GM12872 (cell line): ENCODE measurements around the gene CNPY1.

Experiments used
- TF ChIP-seq, protein P1 (sequence below): IDR thresholded peaks from 3 replicates; pipeline ENCODE4 v1.5.1; 2011; ENCODE audit warnings: low read depth, mild to moderate bottlenecking, low read length, moderate library complexity; ENCODE audit not compliant: insufficient read depth

CNPY1 gene

DNA sequence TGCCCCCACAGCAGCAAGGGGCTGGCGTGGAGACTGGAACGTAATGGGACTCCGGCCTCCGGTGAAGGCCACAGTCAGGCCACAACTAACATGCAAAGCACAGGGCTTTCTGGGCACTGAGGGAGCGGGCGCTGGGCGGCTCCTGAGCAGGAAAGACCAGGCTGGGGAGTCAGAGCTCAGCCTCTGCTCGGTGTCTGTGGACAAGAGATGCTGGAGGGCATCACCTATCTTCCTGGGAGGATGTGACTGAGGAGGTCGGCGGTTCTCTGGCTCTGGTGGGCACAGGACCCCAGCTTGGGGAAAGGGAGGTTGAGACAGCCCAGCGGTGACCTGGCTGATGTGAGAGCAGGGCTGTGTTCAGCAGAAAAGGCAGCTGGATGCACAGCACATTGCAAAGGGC lies 11.7 kb downstream of the CNPY1 start:
- TF ChIP-seq, protein P1, sequence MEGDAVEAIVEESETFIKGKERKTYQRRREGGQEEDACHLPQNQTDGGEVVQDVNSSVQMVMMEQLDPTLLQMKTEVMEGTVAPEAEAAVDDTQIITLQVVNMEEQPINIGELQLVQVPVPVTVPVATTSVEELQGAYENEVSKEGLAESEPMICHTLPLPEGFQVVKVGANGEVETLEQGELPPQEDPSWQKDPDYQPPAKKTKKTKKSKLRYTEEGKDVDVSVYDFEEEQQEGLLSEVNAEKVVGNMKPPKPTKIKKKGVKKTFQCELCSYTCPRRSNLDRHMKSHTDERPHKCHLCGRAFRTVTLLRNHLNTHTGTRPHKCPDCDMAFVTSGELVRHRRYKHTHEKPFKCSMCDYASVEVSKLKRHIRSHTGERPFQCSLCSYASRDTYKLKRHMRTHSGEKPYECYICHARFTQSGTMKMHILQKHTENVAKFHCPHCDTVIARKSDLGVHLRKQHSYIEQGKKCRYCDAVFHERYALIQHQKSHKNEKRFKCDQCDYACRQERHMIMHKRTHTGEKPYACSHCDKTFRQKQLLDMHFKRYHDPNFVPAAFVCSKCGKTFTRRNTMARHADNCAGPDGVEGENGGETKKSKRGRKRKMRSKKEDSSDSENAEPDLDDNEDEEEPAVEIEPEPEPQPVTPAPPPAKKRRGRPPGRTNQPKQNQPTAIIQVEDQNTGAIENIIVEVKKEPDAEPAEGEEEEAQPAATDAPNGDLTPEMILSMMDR, result no peak

DNA sequence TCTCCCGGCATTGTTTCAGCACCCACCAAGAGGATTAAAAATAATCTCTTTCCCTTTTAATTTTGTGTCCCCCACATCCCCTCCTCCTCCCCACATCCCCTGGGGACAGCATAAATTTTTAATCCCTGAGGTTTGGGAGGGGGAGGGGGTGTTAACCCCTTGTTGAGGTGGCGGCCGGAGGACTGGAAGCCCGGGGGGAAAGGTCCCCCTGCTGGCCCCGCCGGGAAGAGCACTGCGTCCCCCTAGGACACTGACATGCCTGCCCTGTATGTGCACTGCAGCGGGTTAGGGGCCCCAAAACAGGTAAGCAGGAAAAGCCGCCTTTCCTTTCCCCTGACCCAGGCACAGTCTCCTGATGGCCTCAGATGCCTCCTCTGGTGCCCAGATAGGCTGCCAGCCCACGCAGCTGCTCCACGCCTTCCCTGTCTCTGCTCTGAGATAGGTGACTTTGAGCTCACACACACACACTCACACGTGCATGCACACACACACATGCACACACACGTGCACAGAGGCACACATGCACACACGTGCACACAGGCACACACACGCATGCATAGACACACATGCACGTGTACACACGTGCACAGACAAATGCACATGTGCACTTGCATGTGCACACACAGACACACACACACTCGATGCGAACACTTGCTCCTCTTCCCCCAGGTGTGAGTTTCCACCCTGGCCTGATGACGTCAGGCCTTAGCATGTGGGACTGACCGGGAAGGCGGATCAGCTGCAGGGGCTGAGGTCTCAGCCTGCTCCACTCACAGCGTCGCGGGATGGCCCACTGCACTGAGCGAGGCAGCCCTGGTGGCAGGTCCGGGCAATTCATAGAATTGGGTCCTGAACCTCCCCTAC lies 12.3 kb downstream of the CNPY1 start:
- TF ChIP-seq, protein P1, result peak; percentile 84

DNA sequence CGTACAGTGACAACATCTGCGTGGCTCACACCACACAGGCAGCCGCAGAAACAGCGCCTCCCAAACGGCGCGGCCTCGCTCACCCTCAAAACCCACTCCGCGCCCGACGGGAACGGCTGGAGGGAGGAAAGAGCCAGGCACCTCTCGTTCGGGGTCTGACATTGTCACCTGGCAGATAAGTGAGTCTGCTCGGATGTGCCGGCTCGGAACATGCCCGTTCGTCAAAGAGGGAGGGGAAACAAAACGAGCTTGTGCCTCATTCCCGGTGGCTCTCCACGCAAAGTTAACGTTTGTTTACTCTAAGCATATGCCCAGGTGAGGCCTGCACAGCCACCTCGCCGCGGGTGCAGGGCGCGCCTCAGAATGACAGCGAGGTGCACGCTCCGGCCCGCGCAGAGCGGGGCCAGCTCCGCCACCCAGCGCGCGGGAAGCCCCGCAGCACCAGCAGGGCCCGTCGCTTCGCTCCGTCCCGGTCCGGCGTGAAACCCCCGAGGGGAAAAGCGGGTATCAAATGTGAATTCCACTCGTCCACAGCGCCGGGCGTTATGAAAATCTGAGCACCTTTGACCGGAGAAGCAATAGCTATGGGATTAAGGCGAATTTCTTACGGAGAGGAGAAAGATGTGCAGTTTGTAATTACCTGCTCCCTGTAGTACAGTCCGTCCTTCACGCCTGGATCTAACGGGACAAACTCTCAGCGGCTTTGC lies 13.1 kb downstream of the CNPY1 start:
- TF ChIP-seq, protein P1, result no peak

DNA sequence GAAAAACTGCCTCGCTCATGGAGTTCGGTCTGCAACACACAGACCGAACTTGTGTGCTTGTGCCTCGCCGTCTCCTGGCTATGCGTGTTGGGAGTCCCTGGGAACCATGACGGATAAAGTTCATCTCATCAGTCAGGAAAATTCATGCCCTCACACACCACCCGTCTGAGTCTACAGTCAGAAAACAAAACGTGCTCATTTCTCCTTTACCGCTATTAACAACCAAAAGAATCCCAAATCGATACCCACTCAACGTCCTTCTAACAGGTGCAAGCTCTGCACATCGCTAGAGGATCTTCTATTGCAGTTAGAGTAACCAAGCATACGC lies 13.6 kb downstream of the CNPY1 start:
- TF ChIP-seq, protein P1, result no peak

DNA sequence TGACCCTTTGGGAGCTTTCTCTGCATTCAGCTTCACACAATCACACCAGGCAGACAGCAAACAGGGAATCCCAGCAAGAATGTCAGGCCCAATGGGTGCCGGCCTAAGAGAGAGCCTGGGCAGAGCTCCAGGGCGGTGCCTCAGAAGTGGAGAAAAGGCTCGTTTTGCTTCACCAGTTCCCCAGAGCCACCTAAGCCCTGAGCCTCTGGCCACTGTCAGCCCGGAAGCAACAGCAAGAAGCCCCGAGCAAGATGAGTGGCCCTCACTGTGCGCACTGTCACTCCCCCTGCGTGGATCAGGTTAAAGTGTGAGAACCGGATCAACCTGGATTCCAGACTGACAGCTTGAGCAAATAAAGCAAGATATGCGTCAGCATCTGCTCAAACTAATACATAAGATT lies 14.7 kb downstream of the CNPY1 start:
- TF ChIP-seq, protein P1, result no peak

DNA sequence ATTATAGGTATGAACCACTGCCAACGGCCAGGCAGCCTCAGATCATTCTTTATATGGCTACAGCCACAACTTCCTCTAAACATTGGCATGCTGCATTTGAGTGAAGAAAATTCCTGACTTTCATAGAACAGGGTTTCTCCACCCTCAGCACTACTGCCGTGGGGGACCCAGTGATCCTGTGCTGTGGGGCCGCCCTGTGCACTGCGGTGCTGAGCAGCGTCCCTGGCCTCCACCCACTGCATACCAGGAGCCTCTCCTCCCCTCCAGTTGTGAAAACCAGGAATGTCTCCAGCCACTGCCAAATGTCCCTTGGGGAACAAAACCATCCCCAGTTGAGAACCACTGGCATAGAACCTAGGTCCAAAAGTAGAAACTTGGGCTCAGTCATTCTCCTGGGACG lies 15.8 kb downstream of the CNPY1 start:
- TF ChIP-seq, protein P1, result no peak

DNA sequence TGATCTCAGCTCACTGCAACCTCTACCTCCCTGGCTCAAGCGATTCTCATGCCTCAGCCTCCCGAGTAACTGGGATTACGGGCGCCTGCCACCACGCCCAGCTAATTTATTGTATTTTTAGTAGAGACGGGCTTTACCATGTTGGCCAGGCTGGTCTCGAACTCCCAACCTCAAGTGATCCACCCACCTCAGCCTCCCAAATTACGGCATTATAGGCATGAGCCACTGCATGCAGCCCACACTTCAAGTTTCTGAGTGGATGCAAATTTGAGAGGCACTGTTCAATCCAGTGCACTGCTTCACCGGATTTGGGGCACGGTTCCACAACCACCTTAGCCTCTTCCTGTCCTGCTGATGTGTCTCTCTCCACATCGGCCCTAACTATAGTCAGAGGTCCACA lies 16.5 kb downstream of the CNPY1 start:
- TF ChIP-seq, protein P1, result no peak
